ENCODE data around the gene CSF1.

DNA sequence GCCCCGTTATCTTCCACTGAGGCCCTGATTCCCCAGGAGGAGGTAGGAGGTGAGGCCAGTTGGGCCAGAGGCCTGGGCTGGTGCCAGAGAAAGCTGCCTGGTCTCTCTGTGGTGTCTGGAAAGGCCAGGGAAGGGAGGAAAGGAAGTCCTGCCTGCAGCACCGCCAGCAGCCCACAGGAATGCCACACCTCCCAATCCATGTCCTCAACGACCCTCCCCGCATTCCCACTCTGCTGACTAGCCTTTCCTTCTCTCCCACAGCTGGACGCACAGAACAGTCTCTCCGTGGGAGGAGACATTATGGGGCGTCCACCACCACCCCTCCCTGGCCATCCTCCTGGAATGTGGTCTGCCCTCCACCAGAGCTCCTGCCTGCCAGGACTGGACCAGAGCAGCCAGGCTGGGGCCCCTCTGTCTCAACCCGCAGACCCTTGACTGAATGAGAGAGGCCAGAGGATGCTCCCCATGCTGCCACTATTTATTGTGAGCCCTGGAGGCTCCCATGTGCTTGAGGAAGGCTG is 18.0 kb downstream of the CSF1 start:
- no peak for TF ChIP-seq SUZ12 (IDR thresholded peaks at IDR 0.05; ENCODE audit: extremely low read depth, insufficient read depth, insufficient read length)
- TF ChIP-seq ZNF274 (IDR thresholded peaks at IDR 0.05; ENCODE audit: low read depth, low read length), result no peak
- no peak for TF ChIP-seq YY1 (IDR thresholded peaks at IDR 0.05; ENCODE audit: insufficient read depth, insufficient read length)
